Measurements from ENCODE around the gene CLSTN2.

The CLSTN2 gene

GRCh38 chr3:140432229-140432669 is 497.3 kb downstream of the CLSTN2 start:
- no peak for TF ChIP-seq CTCF (IDR thresholded peaks at IDR 0.05; ENCODE audit: low read depth, low read length)
- no peak for DNase-seq (ENCODE audit: extremely low read depth, low read depth)

- DNase-seq (ENCODE audit: extremely low read depth, low read depth): no peak
- no peak for TF ChIP-seq CTCF (IDR thresholded peaks at IDR 0.05; ENCODE audit: low read depth, low read length)
Observed at GRCh38 chr3:140433431-140433830, 498.4 kb downstream of the CLSTN2 start.

- no peak for TF ChIP-seq CTCF (IDR thresholded peaks at IDR 0.05; ENCODE audit: low read depth, low read length)
- DNase-seq (ENCODE audit: extremely low read depth, low read depth): no peak
Observed at GRCh38 chr3:140434261-140434905, 499.4 kb downstream of the CLSTN2 start.

GRCh38 chr3:140436421-140436820 is 501.4 kb downstream of the CLSTN2 start:
- TF ChIP-seq CTCF (IDR thresholded peaks at IDR 0.05; ENCODE audit: low read depth, low read length): no peak
- DNase-seq (ENCODE audit: extremely low read depth, low read depth): no peak

GRCh38 chr3:140438736-140439470 is 503.9 kb downstream of the CLSTN2 start:
- TF ChIP-seq CTCF (IDR thresholded peaks at IDR 0.05; ENCODE audit: low read depth, low read length): no peak
- DNase-seq (ENCODE audit: extremely low read depth, low read depth): no peak

- no peak for TF ChIP-seq CTCF (IDR thresholded peaks at IDR 0.05; ENCODE audit: low read depth, low read length)
- no peak for DNase-seq (ENCODE audit: extremely low read depth, low read depth)
Observed at GRCh38 chr3:140439527-140439926, 504.5 kb downstream of the CLSTN2 start.

- TF ChIP-seq CTCF (IDR thresholded peaks at IDR 0.05; ENCODE audit: low read depth, low read length): no peak
- no peak for DNase-seq (ENCODE audit: extremely low read depth, low read depth)
Observed at GRCh38 chr3:140440446-140440845, 505.5 kb downstream of the CLSTN2 start.
